Liver (tissue), 9 donors: ENCODE data around the gene YARS2. TPM values are rescaled to one million over a fixed set of nuclear protein-coding genes. Genes with fewer than 3 reads are reported as not detected.

Experiments used
- DNase-seq: peaks from one replicate; pipeline ENCODE4 v3.0.0-alpha.2; 2017; ENCODE audit warnings: low spot score
- H3K27ac ChIP-seq, 2 donors: one replicate each; pipeline ENCODE4 v1.7.0; 2013; ENCODE audit warnings: inconsistent platforms in 2 of 2, low read length in 2 of 2, control low read depth in 1 of 2, low read depth in 1 of 2, mild to moderate bottlenecking in 1 of 2
- H3K27me3 ChIP-seq, 4 donors: one replicate each; pipeline versions ENCODE4 v1.6.1 to v1.7.0; 2013; ENCODE audit warnings: low read length in 3 of 4, inconsistent platforms in 1 of 4, mild to moderate bottlenecking in 1 of 4, moderate library complexity in 1 of 4; ENCODE audit not compliant: control insufficient read depth in 4 of 4, insufficient read depth in 4 of 4
- H3K36me3 ChIP-seq, 4 donors: one replicate each; pipeline versions ENCODE4 v1.6.1 to v1.7.0; 2013; ENCODE audit warnings: low read length in 3 of 4, mild to moderate bottlenecking in 3 of 4, low read depth in 1 of 4, moderate library complexity in 1 of 4; ENCODE audit not compliant: control insufficient read depth in 4 of 4, insufficient read depth in 3 of 4
- H3K4me1 ChIP-seq, 4 donors: one replicate each; pipeline versions ENCODE4 v1.6.1 to v1.7.0; 2013; ENCODE audit warnings: low read length in 3 of 4, mild to moderate bottlenecking in 3 of 4, moderate library complexity in 1 of 4; ENCODE audit not compliant: control insufficient read depth in 4 of 4, insufficient read depth in 4 of 4
- H3K4me3 ChIP-seq, 3 donors: one replicate each; pipeline versions ENCODE4 v1.6.1 to v1.7.0; 2013; ENCODE audit warnings: low read length in 3 of 3, control low read depth in 1 of 3, low read depth in 1 of 3, mild to moderate bottlenecking in 1 of 3
- H3K9ac ChIP-seq, 2 donors: one replicate each; pipeline ENCODE4 v1.7.0; 2013; ENCODE audit warnings: low read length in 2 of 2, mild to moderate bottlenecking in 2 of 2, moderate library complexity in 2 of 2, control low read depth in 1 of 2, low read depth in 1 of 2
- H3K9me3 ChIP-seq, 4 donors: one replicate each; pipeline versions ENCODE4 v1.6.1 to v1.7.0; 2013; ENCODE audit warnings: low read length in 3 of 4; ENCODE audit not compliant: control insufficient read depth in 4 of 4
- ATF3 ChIP-seq: IDR thresholded peaks from 2 replicates; pipeline ENCODE4 v1.6.1; 2016; ENCODE audit warnings: antibody characterized with exemption
- CTCF ChIP-seq: fragments of 150-350 bp; IDR thresholded peaks from 2 replicates; pipeline ENCODE4 v1.5.1; 2017; ENCODE audit warnings: improper control_type of control experiment, low read depth, low read length; ENCODE audit not compliant: missing input control
- FOXA1 ChIP-seq: IDR thresholded peaks from 2 replicates; pipeline ENCODE4 v1.6.1; 2016; ENCODE audit warnings: antibody characterized with exemption
- FOXA2 ChIP-seq: IDR thresholded peaks from 2 replicates; pipeline ENCODE4 v1.6.1; 2016; ENCODE audit warnings: antibody characterized with exemption
- GABPA ChIP-seq, 2 donors: IDR thresholded peaks in 1 of 2; conservative IDR thresholded peaks in 1 of 2; 2 replicates each; pipeline ENCODE4 v1.6.1; 2016; ENCODE audit warnings: antibody characterized with exemption in 2 of 2, mild to moderate bottlenecking in 1 of 2, moderate library complexity in 1 of 2
- HNF4A ChIP-seq, 2 donors: conservative IDR thresholded peaks; 2 replicates each; pipeline ENCODE4 v1.6.1; 2016; ENCODE audit warnings: antibody characterized with exemption in 2 of 2, mild to moderate bottlenecking in 2 of 2
- HNF4G ChIP-seq: IDR thresholded peaks from 2 replicates; pipeline ENCODE4 v1.6.1; 2016; ENCODE audit warnings: antibody characterized with exemption
- JUND ChIP-seq, 2 donors: IDR thresholded peaks; 2 replicates each; pipeline ENCODE4 v1.6.1; 2016; ENCODE audit warnings: antibody characterized with exemption in 2 of 2
- MAX ChIP-seq: IDR thresholded peaks from 2 replicates; pipeline ENCODE4 v1.6.1; 2016; ENCODE audit warnings: antibody characterized with exemption
- NR2F2 ChIP-seq: IDR thresholded peaks from 2 replicates; pipeline ENCODE4 v1.6.1; 2016; ENCODE audit warnings: antibody characterized with exemption
- RAD21 ChIP-seq, 2 donors: IDR thresholded peaks; 2 replicates each; pipeline ENCODE4 v1.6.1; 2016; ENCODE audit warnings: antibody characterized with exemption in 2 of 2, mild to moderate bottlenecking in 2 of 2
- REST ChIP-seq: IDR thresholded peaks from 2 replicates; pipeline ENCODE4 v1.6.1; 2016; ENCODE audit warnings: antibody characterized with exemption, mild to moderate bottlenecking
- RXRA ChIP-seq, 2 donors: IDR thresholded peaks; 2 replicates each; pipeline ENCODE4 v1.6.1; 2017 to 2018; ENCODE audit warnings: antibody characterized with exemption in 2 of 2, mild to moderate bottlenecking in 1 of 2
- SP1 ChIP-seq: IDR thresholded peaks from 2 replicates; pipeline ENCODE4 v1.6.1; 2018; ENCODE audit warnings: antibody characterized with exemption, mild to moderate bottlenecking
- YY1 ChIP-seq: IDR thresholded peaks from 2 replicates; pipeline ENCODE4 v1.6.1; 2016; ENCODE audit warnings: antibody characterized with exemption, mild to moderate bottlenecking
- WGBS: extraction: QIAGEN DNeasy Blood & Tissue Kit; methylation state at CpG from one replicate; pipeline ENCODE4 v1.1.7; 2013; 5-methylcytosine and 5-hydroxymethylcytosine counted together
- polyA plus RNA-seq, 2 donors: library from polyadenylated mRNA; stranded (reverse) in 1 of 2; unstranded in 1 of 2; fragments of 200-250 nt in 1 of 2; fragments of >200 nt in 1 of 2; fragmentation: Nextera tagmentation in 1 of 2; extraction: Ambion mirVana in 1 of 2; gene quantifications; one replicate each; pipeline versions ENCODE4 v1.2.1 to v1.2.3, GENCODE V29; 2013 to 2015
- total RNA-seq, 2 donors: library from RNA; depleted of rRNA; stranded (reverse); fragments of >200 nt; gene quantifications; one replicate each; pipeline ENCODE4 v1.2.3, GENCODE V29; 2014
- donor health status: healthy.
- donor health status: healthy.
- donor health status: healthy.
- donor health status: healthy.
- donor health status: healthy.

The YARS2 gene
- total and polyA plus RNA-seq, 4 donors: 7.4 to 16.4 (median 10.4) TPM

GRCh38 chr12:32734952-32735351 lies 20.7 kb downstream of the YARS2 start (continued):
- no peak for TF ChIP-seq REST
- no peak for TF ChIP-seq ATF3
- no peak for TF ChIP-seq RAD21 (IDR thresholded peaks at IDR 0.05)

- Histone ChIP-seq H3K4me1 (no peaks in the 10 kb centered on the region), H3K9ac (no peak overlapping the region), H3K27me3 (no peaks in the 10 kb centered on the region), H3K4me3 (no peak overlapping the region), H3K27ac (no peak overlapping the region), H3K9me3 (no peaks in the 10 kb centered on the region), H3K36me3 (peaks cover 5 to 33% (median 18%) of the 10 kb centered on the region in 4 donors)
- 90% methylated on average over 3 of the region's 3 CpGs for WGBS
- DNase-seq: no peak
- no peak for TF ChIP-seq RXRA (IDR thresholded peaks at IDR 0.05)
- TF ChIP-seq YY1: no peak
- no peak for TF ChIP-seq FOXA1
- no peak for TF ChIP-seq CTCF
- no peak for TF ChIP-seq SP1
- TF ChIP-seq MAX: no peak
- no peak for TF ChIP-seq HNF4G
- TF ChIP-seq HNF4A (conservative IDR thresholded peaks at IDR 0.05): no peak
- no peak for TF ChIP-seq GABPA (IDR thresholded peaks at IDR 0.05 in 1 of 2, conservative IDR thresholded peaks at IDR 0.05 in 1 of 2)
- TF ChIP-seq JUND (IDR thresholded peaks at IDR 0.05): no peak
- no peak for TF ChIP-seq NR2F2
- TF ChIP-seq ATF3: no peak
These were observed 28.5 kb downstream of the YARS2 start for GRCh38 chr12:32727237-32727636.

GRCh38 chr12:32726286-32726685 lies 29.4 kb downstream of the YARS2 start:
- no peak for TF ChIP-seq RAD21 (IDR thresholded peaks at IDR 0.05)
- TF ChIP-seq NR2F2: no peak
- no peak for TF ChIP-seq GABPA (IDR thresholded peaks at IDR 0.05 in 1 of 2, conservative IDR thresholded peaks at IDR 0.05 in 1 of 2)
- no peak for TF ChIP-seq HNF4G
- TF ChIP-seq MAX: no peak
- TF ChIP-seq FOXA1: no peak
- TF ChIP-seq JUND (IDR thresholded peaks at IDR 0.05): no peak
- no peak for TF ChIP-seq CTCF
- TF ChIP-seq RXRA (IDR thresholded peaks at IDR 0.05): no peak
- TF ChIP-seq FOXA2: no peak
- no peak for TF ChIP-seq ATF3
- no peak for TF ChIP-seq REST
- WGBS: 98% methylated on average over 2 of the region's 2 CpGs
- Histone ChIP-seq H3K36me3 (peaks cover 8 to 29% (median 17%) of the 10 kb centered on the region in 4 donors), H3K27ac (no peak overlapping the region), H3K9me3 (no peaks in the 10 kb centered on the region), H3K9ac (no peak overlapping the region), H3K27me3 (no peaks in the 10 kb centered on the region), H3K4me3 (no peak overlapping the region), H3K4me1 (no peaks in the 10 kb centered on the region)
- no peak for DNase-seq
